PFSK-1 (cell line): ENCODE results near the gene QSER1.

Source experiments
- FOXP2 ChIP-seq: optimal IDR thresholded peaks from 2 replicates; pipeline ENCODE3; 2011; ENCODE audit warnings: borderline replicate concordance, control low read depth, inconsistent platforms; ENCODE audit not compliant: insufficient read depth; ENCODE audit errors: extremely low read length, extremely low read depth
- POLR2AphosphoS5 ChIP-seq: IDR thresholded peaks from 2 replicates; pipeline ENCODE4 v1.6.1; 2012; ENCODE audit warnings: low read depth, mild to moderate bottlenecking, control low read depth, low read length, moderate library complexity
- REST ChIP-seq, 2 experiments: IDR thresholded peaks; 2 replicates each; pipeline versions ENCODE4 v1.6.1 to v1.8.0; 2011 to 2012; ENCODE audit warnings: low read depth in 2 of 2, low read length in 2 of 2, control low read depth in 1 of 2, inconsistent platforms in 1 of 2, mild to moderate bottlenecking in 1 of 2, moderate library complexity in 1 of 2; ENCODE audit not compliant: insufficient read depth in 1 of 2
- SIN3A ChIP-seq: IDR thresholded peaks from 2 replicates; pipeline ENCODE4 v1.6.1; 2012; ENCODE audit warnings: mild to moderate bottlenecking, low read length, moderate library complexity, borderline replicate concordance; ENCODE audit not compliant: insufficient read depth
- TAF1 ChIP-seq: IDR thresholded peaks from 2 replicates; pipeline ENCODE4 v1.6.1; 2012; ENCODE audit warnings: low read length, control low read depth, borderline replicate concordance; ENCODE audit not compliant: insufficient read depth

Gene QSER1

GRCh38 chr11:32939866-32940265, 47.3 kb downstream of the QSER1 start:
- TF ChIP-seq REST (IDR thresholded peaks at IDR 0.05; ENCODE audit: insufficient read depth in 1 of 2, low read depth in 2 of 2, low read length in 2 of 2) (no peak), FOXP2 (no peak), POLR2AphosphoS5 (no peak), TAF1 (no peak), SIN3A (no peak)

- TF ChIP-seq FOXP2 (no peak), REST (IDR thresholded peaks at IDR 0.05; ENCODE audit: insufficient read depth in 1 of 2, low read depth in 2 of 2, low read length in 2 of 2) (no peak), TAF1 (no peak), POLR2AphosphoS5 (no peak), SIN3A (no peak)
Observed at GRCh38 chr11:32940865-32941264, 48.3 kb downstream of the QSER1 start.

GRCh38 chr11:32947978-32948377, 55.4 kb downstream of the QSER1 start:
- TF ChIP-seq FOXP2, result no peak
- TF ChIP-seq SIN3A, result no peak
- no peak for TF ChIP-seq POLR2AphosphoS5
- TF ChIP-seq TAF1, result no peak
- no peak for TF ChIP-seq REST (IDR thresholded peaks at IDR 0.05; ENCODE audit: insufficient read depth in 1 of 2, low read depth in 2 of 2, low read length in 2 of 2)

- TF ChIP-seq POLR2AphosphoS5 (no peak), SIN3A (no peak), TAF1 (no peak), FOXP2 (no peak), REST (IDR thresholded peaks at IDR 0.05; ENCODE audit: insufficient read depth in 1 of 2, low read depth in 2 of 2, low read length in 2 of 2) (no peak)
Observed at GRCh38 chr11:32949739-32950138, 57.1 kb downstream of the QSER1 start.

- TF ChIP-seq TAF1 (no peak), FOXP2 (no peak), POLR2AphosphoS5 (no peak), REST (IDR thresholded peaks at IDR 0.05; ENCODE audit: insufficient read depth in 1 of 2, low read depth in 2 of 2, low read length in 2 of 2) (no peak), SIN3A (no peak)
Observed at GRCh38 chr11:32952421-32952820, 59.8 kb downstream of the QSER1 start.
